Measurements from ENCODE around the gene GSTCD.

The GSTCD gene

DNA sequence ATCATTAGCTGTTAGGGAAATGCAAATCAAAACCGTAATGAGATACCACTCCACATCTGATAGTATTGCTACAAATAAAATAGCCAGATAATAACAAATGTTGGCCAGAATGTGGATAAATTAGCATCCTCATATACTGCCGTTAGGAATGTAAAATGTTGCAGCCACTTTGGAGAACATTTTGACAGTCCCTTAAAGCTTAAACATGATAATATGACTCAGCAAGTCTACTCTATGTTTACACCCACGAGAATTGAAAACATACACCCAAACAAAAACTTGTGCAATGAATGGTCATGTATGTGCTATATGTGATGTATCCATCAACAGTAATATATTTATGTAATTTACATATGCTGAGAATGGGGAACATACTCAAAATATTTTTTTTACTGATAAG, 78.2 kb downstream of the GSTCD start:
- no peak overlapping the region for H2AFZ ChIP-seq (ENCODE audit: low read length)
- no peaks in the 10 kb centered on the region for H3K9me3 ChIP-seq (ENCODE audit: low read length)
- no peaks in the 10 kb centered on the region for H3F3A ChIP-seq (ENCODE audit: insufficient read depth, low read length)
- H4K20me1 ChIP-seq (ENCODE audit: insufficient read depth, low read length): no peaks in the 10 kb centered on the region
- no peaks in the 10 kb centered on the region for H3K27me3 ChIP-seq (ENCODE audit: insufficient read depth, low read length)
- no peaks in the 10 kb centered on the region for H3K9me2 ChIP-seq (ENCODE audit: low read depth, low read length)
- no peak overlapping the region for H3K4me2 ChIP-seq (ENCODE audit: low read length)
- TF ChIP-seq, protein P1, sequence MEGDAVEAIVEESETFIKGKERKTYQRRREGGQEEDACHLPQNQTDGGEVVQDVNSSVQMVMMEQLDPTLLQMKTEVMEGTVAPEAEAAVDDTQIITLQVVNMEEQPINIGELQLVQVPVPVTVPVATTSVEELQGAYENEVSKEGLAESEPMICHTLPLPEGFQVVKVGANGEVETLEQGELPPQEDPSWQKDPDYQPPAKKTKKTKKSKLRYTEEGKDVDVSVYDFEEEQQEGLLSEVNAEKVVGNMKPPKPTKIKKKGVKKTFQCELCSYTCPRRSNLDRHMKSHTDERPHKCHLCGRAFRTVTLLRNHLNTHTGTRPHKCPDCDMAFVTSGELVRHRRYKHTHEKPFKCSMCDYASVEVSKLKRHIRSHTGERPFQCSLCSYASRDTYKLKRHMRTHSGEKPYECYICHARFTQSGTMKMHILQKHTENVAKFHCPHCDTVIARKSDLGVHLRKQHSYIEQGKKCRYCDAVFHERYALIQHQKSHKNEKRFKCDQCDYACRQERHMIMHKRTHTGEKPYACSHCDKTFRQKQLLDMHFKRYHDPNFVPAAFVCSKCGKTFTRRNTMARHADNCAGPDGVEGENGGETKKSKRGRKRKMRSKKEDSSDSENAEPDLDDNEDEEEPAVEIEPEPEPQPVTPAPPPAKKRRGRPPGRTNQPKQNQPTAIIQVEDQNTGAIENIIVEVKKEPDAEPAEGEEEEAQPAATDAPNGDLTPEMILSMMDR (IDR thresholded peaks at IDR 0.05; ENCODE audit: low read length): no peak
- TF ChIP-seq EZH2 (IDR thresholded peaks at IDR 0.05; ENCODE audit: borderline replicate concordance, low read length): no peak
- no peaks in the 10 kb centered on the region for H3K79me2 ChIP-seq (ENCODE audit: insufficient read depth, low read length)
- no peak overlapping the region for H3K9ac ChIP-seq (ENCODE audit: low read length)
- H3K27ac ChIP-seq (ENCODE audit: low read depth, low read length, poor library complexity, severe bottlenecking): no peak overlapping the region
- no peak overlapping the region for H3K4me3 ChIP-seq (ENCODE audit: low read depth, low read length, poor library complexity, severe bottlenecking)
- H3K36me3 ChIP-seq (ENCODE audit: insufficient read depth, low read length): no peaks in the 10 kb centered on the region
- no peaks in the 10 kb centered on the region for H3K4me1 ChIP-seq (ENCODE audit: insufficient read depth, low read length, severe bottlenecking)

DNA sequence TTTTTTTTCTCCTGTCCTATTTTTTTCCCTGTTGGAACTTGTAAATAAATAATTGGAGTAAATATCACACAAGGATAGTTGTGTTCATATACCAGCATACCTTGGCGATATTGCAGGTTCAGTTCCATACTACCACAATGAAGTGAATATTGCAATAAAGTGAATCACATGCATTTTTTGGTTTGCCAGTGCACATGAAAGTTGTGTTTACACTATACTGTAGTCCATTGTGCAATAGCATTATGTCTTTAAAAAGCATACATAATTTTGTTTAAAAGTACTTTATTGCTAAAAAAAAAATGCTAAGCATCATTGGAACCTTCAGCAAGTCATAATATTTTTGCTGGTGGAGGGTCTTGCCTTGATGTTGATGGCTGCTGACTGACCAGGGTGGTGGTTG, 88.6 kb downstream of the GSTCD start:
- TF ChIP-seq, protein P1 (IDR thresholded peaks at IDR 0.05; ENCODE audit: low read length): no peak
- TF ChIP-seq EZH2 (IDR thresholded peaks at IDR 0.05; ENCODE audit: borderline replicate concordance, low read length): no peak
- H3K4me3 ChIP-seq (ENCODE audit: low read depth, low read length, poor library complexity, severe bottlenecking): no peak overlapping the region
- H3K79me2 ChIP-seq (ENCODE audit: insufficient read depth, low read length): no peaks in the 10 kb centered on the region
- H3F3A ChIP-seq (ENCODE audit: insufficient read depth, low read length): no peaks in the 10 kb centered on the region
- no peaks in the 10 kb centered on the region for H3K27me3 ChIP-seq (ENCODE audit: insufficient read depth, low read length)
- no peak overlapping the region for H3K27ac ChIP-seq (ENCODE audit: low read depth, low read length, poor library complexity, severe bottlenecking)
- H3K9me2 ChIP-seq (ENCODE audit: low read depth, low read length): no peaks in the 10 kb centered on the region
- H3K4me2 ChIP-seq (ENCODE audit: low read length): no peak overlapping the region
- no peaks in the 10 kb centered on the region for H3K4me1 ChIP-seq (ENCODE audit: insufficient read depth, low read length, severe bottlenecking)
- no peaks in the 10 kb centered on the region for H3K9me3 ChIP-seq (ENCODE audit: low read length)
- no peaks in the 10 kb centered on the region for H4K20me1 ChIP-seq (ENCODE audit: insufficient read depth, low read length)
- no peaks in the 10 kb centered on the region for H3K36me3 ChIP-seq (ENCODE audit: insufficient read depth, low read length)
- H3K9ac ChIP-seq (ENCODE audit: low read length): no peak overlapping the region
- no peak overlapping the region for H2AFZ ChIP-seq (ENCODE audit: low read length)

DNA sequence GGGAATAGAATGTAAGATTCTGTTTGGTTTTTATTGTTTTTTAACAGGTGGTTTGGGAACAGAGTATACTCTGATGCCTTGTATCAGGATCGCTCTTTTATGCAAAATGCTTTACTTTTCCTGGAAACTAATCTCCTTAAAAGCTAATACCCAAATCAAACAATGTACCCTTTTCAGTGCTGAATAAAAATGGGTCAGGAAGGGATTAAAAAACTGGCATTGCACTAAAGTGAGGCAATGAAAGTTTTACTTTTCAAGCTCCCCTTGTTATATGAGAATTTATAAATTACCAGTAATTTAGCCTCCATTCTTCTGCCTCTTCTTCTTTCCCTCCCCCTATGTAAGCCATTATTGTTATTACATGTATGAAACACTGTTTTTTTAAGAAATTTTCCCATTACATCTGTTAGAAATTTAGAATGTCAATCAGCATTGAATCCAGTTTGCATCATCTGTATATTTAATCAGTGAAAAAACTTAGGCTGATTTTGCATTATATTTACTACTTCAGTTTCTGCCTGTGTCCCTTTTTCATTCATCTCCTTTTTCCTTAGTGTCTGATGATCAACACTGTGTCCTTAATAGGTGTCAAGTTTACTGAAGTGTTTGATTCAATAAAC, 97.0 kb downstream of the GSTCD start:
- no peak overlapping the region for H3K9ac ChIP-seq (ENCODE audit: low read length)
- no peaks in the 10 kb centered on the region for H3K27me3 ChIP-seq (ENCODE audit: insufficient read depth, low read length)
- H3K27ac ChIP-seq (ENCODE audit: low read depth, low read length, poor library complexity, severe bottlenecking): no peak overlapping the region
- no peaks in the 10 kb centered on the region for H3K9me2 ChIP-seq (ENCODE audit: low read depth, low read length)
- no peak overlapping the region for H3K4me2 ChIP-seq (ENCODE audit: low read length)
- H4K20me1 ChIP-seq (ENCODE audit: insufficient read depth, low read length): no peaks in the 10 kb centered on the region
- no peaks in the 10 kb centered on the region for H3K9me3 ChIP-seq (ENCODE audit: low read length)
- no peak for TF ChIP-seq EZH2 (IDR thresholded peaks at IDR 0.05; ENCODE audit: borderline replicate concordance, low read length)
- TF ChIP-seq, protein P1 (IDR thresholded peaks at IDR 0.05; ENCODE audit: low read length): no peak
- H3F3A ChIP-seq (ENCODE audit: insufficient read depth, low read length): no peaks in the 10 kb centered on the region
- no peaks in the 10 kb centered on the region for H3K4me1 ChIP-seq (ENCODE audit: insufficient read depth, low read length, severe bottlenecking)
- no peaks in the 10 kb centered on the region for H3K36me3 ChIP-seq (ENCODE audit: insufficient read depth, low read length)
- no peak overlapping the region for H2AFZ ChIP-seq (ENCODE audit: low read length)
- H3K79me2 ChIP-seq (ENCODE audit: insufficient read depth, low read length): no peaks in the 10 kb centered on the region
- no peak overlapping the region for H3K4me3 ChIP-seq (ENCODE audit: low read depth, low read length, poor library complexity, severe bottlenecking)

All from OCI-LY1 (cell line).